GM06990 (cell line): ENCODE measurements around the gene MET.

ENCODE experiments used
- DNase-seq: peaks from one replicate; pipeline ENCODE4 v3.0.0-alpha.2; 2011; ENCODE audit not compliant: insufficient read length; ENCODE audit errors: extremely low read depth
- H3K27me3 ChIP-seq: replicated peaks from 2 replicates; pipeline ENCODE4 v1.6.0; 2011; ENCODE audit warnings: low read length; ENCODE audit not compliant: control insufficient read depth, insufficient read depth
- H3K36me3 ChIP-seq: 2 replicates; pipeline ENCODE4 v1.5.1; 2011; ENCODE audit warnings: low read length; ENCODE audit not compliant: control insufficient read depth, insufficient read depth
- H3K4me3 ChIP-seq: replicated peaks from 2 replicates; pipeline ENCODE4 v1.5.1; 2011; ENCODE audit warnings: low read depth, mild to moderate bottlenecking, control low read depth, low read length
- TF ChIP-seq, protein P1 (sequence below): IDR thresholded peaks from 2 replicates; pipeline ENCODE4 v1.5.1; 2011; ENCODE audit warnings: low read length, control low read depth, mild to moderate bottlenecking, inconsistent platforms; ENCODE audit not compliant: insufficient read depth, poor library complexity, severe bottlenecking

Gene MET

DNA sequence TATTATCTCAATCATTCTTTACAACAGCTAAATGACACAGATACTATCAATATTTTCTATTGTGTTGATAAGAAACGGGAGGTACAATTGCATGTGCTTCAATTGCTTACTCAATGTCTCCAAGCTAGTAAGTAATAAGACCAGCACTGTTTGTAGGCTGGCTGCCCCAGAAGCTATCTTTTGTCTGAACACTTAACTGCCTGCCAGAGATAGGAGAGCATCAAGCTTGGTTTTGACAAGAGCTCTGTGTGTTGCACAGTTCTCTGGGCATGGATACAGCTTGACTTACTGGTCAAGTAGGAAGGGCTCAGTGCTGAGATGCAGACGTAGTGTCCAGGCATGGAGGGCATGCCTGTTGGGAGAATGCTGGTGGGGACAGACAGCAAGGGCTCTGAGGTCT is 164.1 kb downstream of the MET start:
- TF ChIP-seq, protein P1, sequence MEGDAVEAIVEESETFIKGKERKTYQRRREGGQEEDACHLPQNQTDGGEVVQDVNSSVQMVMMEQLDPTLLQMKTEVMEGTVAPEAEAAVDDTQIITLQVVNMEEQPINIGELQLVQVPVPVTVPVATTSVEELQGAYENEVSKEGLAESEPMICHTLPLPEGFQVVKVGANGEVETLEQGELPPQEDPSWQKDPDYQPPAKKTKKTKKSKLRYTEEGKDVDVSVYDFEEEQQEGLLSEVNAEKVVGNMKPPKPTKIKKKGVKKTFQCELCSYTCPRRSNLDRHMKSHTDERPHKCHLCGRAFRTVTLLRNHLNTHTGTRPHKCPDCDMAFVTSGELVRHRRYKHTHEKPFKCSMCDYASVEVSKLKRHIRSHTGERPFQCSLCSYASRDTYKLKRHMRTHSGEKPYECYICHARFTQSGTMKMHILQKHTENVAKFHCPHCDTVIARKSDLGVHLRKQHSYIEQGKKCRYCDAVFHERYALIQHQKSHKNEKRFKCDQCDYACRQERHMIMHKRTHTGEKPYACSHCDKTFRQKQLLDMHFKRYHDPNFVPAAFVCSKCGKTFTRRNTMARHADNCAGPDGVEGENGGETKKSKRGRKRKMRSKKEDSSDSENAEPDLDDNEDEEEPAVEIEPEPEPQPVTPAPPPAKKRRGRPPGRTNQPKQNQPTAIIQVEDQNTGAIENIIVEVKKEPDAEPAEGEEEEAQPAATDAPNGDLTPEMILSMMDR, result no peak
- Histone ChIP-seq H3K4me3 (no peak overlapping the region), H3K27me3 (no peaks in the 10 kb centered on the region), H3K36me3 (no peaks in the 10 kb centered on the region)
- no peak for DNase-seq

DNA sequence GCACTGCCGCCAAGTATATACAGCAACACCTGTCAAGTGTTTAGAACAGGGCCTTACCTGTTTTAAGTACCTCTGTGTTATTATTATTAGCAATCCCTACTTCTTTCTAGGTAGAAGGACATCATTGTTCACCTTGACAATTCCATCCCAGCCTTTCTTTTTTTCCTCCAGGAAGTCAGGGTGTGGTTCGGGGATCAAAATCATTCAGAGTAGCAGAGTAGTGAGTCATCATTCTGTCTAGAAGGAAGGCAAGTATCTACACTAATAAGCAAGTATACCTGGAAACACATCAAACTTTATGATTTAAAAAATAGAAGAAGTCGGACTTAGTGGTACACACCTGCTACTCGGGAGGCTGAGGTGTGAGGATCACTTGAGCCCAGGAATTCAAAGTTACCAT is 164.9 kb downstream of the MET start:
- peaks cover 1% of the 10 kb centered on the region for H3K27me3 ChIP-seq
- H3K36me3 ChIP-seq, result no peaks in the 10 kb centered on the region
- H3K4me3 ChIP-seq, result no peak overlapping the region
- TF ChIP-seq, protein P1, result no peak
- no peak for DNase-seq

DNA sequence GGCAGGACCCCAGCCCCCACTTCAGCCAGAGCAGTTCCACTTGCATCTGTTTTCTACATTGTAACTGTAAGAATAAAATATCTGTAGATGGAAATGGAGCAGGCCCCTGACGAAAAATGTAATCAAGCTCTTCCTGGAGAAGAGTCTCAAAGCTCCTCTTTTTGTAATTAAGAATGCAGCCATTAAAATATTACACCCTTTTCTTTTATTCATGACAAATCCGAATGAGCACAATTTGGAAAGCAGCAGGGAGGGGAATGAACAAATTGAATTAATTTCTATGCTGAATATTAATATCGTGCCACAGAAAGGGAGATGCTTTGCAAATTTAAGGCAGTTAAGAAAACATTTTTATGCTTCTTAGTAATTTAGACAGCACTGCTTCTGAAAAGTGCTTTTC is 165.6 kb downstream of the MET start:
- TF ChIP-seq, protein P1, result no peak
- DNase-seq, result no peak
- Histone ChIP-seq H3K27me3 (peaks cover 2% of the 10 kb centered on the region), H3K36me3 (no peaks in the 10 kb centered on the region), H3K4me3 (no peak overlapping the region)

DNA sequence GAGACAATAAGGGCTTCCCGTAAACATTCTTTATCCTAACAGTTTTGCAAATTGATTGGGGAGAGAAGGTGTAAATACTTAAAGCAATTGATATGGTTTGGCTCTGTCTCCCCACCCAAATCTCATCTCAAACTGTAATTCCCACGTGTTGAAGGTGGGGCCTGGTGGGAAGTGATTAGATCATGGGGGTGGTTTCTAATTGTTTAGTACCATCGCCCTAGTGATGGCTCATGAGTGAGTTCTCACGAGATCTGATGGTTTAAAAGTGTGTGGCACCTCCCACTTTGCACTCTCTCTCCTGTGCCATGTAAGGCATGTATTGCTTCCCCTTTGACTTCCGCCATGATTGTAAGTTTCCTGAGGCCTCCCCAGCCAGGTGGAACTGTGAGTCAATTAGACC is 168.3 kb downstream of the MET start:
- no peak for DNase-seq
- Histone ChIP-seq H3K4me3 (no peak overlapping the region), H3K27me3 (peaks cover 4% of the 10 kb centered on the region), H3K36me3 (no peaks in the 10 kb centered on the region)
- TF ChIP-seq, protein P1, result no peak

DNA sequence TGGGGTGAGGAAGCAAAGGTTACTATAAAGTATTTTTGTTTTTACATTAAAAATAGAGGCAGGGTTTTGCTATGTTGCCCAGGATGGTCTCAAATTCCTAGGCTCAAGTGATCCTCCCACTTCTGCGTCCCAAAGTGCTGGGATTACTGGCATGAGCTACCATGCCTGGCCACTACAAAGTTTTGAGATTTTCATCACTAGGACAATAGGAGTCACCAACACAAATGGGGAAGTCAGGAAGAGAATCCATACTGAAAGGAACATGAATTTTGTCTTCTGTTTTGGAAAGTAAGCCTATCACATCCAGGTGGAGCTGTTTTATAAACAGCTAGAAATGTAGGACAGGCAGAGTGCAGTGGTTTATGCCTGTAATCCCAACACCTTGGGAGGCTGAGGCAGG is 170.4 kb downstream of the MET start:
- TF ChIP-seq, protein P1, result no peak

DNA sequence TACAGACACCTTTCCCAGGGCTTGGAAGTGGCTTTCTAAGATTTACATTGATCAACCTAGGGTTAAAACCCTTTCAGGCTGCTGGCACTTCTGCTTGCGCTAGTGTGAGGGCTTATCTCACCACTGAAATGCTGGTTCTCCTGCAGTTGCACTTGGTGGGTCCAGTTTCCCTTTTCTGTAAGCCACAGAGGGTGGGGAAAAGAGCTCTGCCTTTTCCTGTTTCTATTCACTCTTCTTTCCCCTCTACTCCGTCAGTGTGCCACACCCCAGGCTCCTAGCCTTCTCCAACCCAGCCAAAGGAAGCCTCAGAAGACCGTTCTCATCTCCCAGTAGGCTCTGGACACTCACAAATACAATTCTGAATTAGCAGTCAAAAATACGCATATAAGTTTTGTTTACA is 171.4 kb downstream of the MET start:
- H3K36me3 ChIP-seq, result no peaks in the 10 kb centered on the region
- no peak overlapping the region for H3K4me3 ChIP-seq
- TF ChIP-seq, protein P1, result no peak
- H3K27me3 ChIP-seq, result peaks cover 4% of the 10 kb centered on the region
- DNase-seq, result no peak

More for the DNA sequence above, 170.4 kb downstream of the MET start:
- Histone ChIP-seq H3K36me3 (no peaks in the 10 kb centered on the region), H3K27me3 (peaks cover 4% of the 10 kb centered on the region), H3K4me3 (no peak overlapping the region)
- no peak for DNase-seq
